KMS-11 (cell line): ENCODE data around the gene CMSS1.
"Not testable (repeated sequence)": the region's sequence is repeated elsewhere in the genome, so short reads cannot be mapped to it uniquely, and the experiment has no call there.

Experiments used
- H2AFZ ChIP-seq: fragments of 200-600 bp; sonication (generic); 2 replicates; pipeline ENCODE4 v1.6.1; 2016; ENCODE audit warnings: antibody characterized with exemption, mixed run types, low read depth
- H3K27ac ChIP-seq: fragments of 200-600 bp; sonication (generic); 2 replicates; pipeline ENCODE4 v1.6.1; 2016; ENCODE audit warnings: mild to moderate bottlenecking, mixed run types
- H3K27me3 ChIP-seq: fragments of 200-600 bp; sonication (generic); 2 replicates; pipeline ENCODE4 v1.6.1; 2017; ENCODE audit warnings: mild to moderate bottlenecking, low read depth, mixed run types, moderate library complexity; ENCODE audit not compliant: insufficient read depth
- H3K36me3 ChIP-seq: fragments of 200-600 bp; sonication (generic); 2 replicates; pipeline ENCODE4 v1.6.1; 2017; ENCODE audit warnings: mild to moderate bottlenecking, mixed run types; ENCODE audit not compliant: insufficient read depth
- H3K4me1 ChIP-seq: fragments of 200-600 bp; sonication (generic); 2 replicates; pipeline ENCODE4 v1.6.1; 2016; ENCODE audit warnings: mild to moderate bottlenecking, low read depth, mixed run types; ENCODE audit not compliant: poor library complexity, severe bottlenecking
- H3K4me2 ChIP-seq: fragments of 200-600 bp; sonication (generic); 2 replicates; pipeline ENCODE4 v1.7.0; 2016; ENCODE audit warnings: mild to moderate bottlenecking, mixed run types
- H3K4me3 ChIP-seq: fragments of 200-600 bp; sonication (generic); IDR thresholded peaks from 2 replicates; pipeline ENCODE4 v1.6.1; 2017; ENCODE audit warnings: low read depth, low read length, mixed read lengths; ENCODE audit not compliant: insufficient read depth
- H3K79me2 ChIP-seq: fragments of 200-600 bp; sonication (generic); 2 replicates; pipeline ENCODE4 v1.6.1; 2016; ENCODE audit warnings: low read depth, mixed run types; ENCODE audit not compliant: insufficient read depth
- H3K9ac ChIP-seq: fragments of 200-600 bp; sonication (generic); 2 replicates; pipeline ENCODE4 v1.6.1; 2016; ENCODE audit warnings: mild to moderate bottlenecking, mixed run types
- H4K20me1 ChIP-seq: fragments of 200-600 bp; sonication (generic); 2 replicates; pipeline ENCODE4 v1.6.1; 2016; ENCODE audit warnings: mild to moderate bottlenecking, mixed run types; ENCODE audit not compliant: insufficient read depth
- TF ChIP-seq, protein P1 (sequence below): fragments of 200-600 bp; sonication (generic); conservative IDR thresholded peaks from 2 replicates; pipeline ENCODE4 v1.6.1; 2017; ENCODE audit warnings: low read depth, mild to moderate bottlenecking, antibody characterized with exemption, low read length, moderate library complexity, mixed read lengths

Gene CMSS1

DNA sequence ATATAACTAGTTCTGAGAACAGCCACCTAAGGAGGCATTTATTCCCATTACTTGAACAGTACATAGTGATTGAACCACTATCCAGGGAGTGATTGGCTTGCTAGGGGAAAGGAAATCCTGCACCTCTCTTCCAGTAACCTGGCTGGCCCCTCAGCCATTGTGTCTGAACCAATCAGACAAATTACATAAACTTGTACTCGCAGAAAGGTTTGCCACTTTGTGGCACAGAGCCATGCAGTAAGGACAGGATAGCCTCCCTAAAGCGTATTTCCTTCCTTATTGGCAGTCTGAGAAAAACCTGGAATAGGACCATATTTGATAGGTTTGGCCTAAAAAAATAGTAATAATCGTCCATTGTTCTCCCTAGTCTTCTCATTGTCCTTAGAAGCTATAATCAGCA is 19.0 kb downstream of the CMSS1 start:
- no peaks in the 10 kb centered on the region for H4K20me1 ChIP-seq
- TF ChIP-seq, protein P1, sequence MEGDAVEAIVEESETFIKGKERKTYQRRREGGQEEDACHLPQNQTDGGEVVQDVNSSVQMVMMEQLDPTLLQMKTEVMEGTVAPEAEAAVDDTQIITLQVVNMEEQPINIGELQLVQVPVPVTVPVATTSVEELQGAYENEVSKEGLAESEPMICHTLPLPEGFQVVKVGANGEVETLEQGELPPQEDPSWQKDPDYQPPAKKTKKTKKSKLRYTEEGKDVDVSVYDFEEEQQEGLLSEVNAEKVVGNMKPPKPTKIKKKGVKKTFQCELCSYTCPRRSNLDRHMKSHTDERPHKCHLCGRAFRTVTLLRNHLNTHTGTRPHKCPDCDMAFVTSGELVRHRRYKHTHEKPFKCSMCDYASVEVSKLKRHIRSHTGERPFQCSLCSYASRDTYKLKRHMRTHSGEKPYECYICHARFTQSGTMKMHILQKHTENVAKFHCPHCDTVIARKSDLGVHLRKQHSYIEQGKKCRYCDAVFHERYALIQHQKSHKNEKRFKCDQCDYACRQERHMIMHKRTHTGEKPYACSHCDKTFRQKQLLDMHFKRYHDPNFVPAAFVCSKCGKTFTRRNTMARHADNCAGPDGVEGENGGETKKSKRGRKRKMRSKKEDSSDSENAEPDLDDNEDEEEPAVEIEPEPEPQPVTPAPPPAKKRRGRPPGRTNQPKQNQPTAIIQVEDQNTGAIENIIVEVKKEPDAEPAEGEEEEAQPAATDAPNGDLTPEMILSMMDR = no peak
- H3K4me3 ChIP-seq = no peak overlapping the region
- no peaks in the 10 kb centered on the region for H3K36me3 ChIP-seq
- no peaks in the 10 kb centered on the region for H3K27me3 ChIP-seq
- peaks cover 18% of the 10 kb centered on the region; the same call in 1 of the 2 replicates for H3K79me2 ChIP-seq
- no peak overlapping the region for H2AFZ ChIP-seq
- H3K4me1 ChIP-seq = peaks cover 2% of the 10 kb centered on the region
- no peak overlapping the region for H3K27ac ChIP-seq
- no peak overlapping the region for H3K4me2 ChIP-seq
- H3K9ac ChIP-seq = no peak overlapping the region

DNA sequence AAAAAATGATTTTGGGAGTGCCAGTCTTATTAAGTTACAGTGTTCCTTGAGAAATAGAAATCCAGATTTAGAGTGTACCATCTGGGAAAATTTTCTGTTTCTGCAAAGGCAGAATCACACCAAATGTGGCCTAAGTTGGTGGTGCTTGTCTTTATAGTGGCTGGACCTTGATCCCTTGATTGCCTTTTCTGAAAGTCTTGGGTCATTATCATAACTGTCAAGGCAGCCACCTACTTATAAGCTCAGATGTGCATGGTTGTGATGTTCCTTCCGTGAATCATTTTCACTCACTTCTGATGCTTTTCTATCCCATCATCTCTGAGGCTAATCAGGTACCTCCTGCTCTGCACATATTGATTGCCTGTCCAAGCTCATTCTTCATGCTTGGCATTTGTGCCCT is 20.1 kb downstream of the CMSS1 start:
- TF ChIP-seq, protein P1 = no peak
- H3K4me2 ChIP-seq = no peak overlapping the region
- H3K27me3 ChIP-seq = no peaks in the 10 kb centered on the region
- H4K20me1 ChIP-seq = no peaks in the 10 kb centered on the region
- no peaks in the 10 kb centered on the region for H3K36me3 ChIP-seq
- no peak overlapping the region for H2AFZ ChIP-seq
- H3K4me3 ChIP-seq = no peak overlapping the region
- no peaks in the 10 kb centered on the region for H3K4me1 ChIP-seq
- H3K79me2 ChIP-seq = peaks cover 18% of the 10 kb centered on the region; the same call in 1 of the 2 replicates
- no peak overlapping the region for H3K27ac ChIP-seq
- H3K9ac ChIP-seq = no peak overlapping the region

DNA sequence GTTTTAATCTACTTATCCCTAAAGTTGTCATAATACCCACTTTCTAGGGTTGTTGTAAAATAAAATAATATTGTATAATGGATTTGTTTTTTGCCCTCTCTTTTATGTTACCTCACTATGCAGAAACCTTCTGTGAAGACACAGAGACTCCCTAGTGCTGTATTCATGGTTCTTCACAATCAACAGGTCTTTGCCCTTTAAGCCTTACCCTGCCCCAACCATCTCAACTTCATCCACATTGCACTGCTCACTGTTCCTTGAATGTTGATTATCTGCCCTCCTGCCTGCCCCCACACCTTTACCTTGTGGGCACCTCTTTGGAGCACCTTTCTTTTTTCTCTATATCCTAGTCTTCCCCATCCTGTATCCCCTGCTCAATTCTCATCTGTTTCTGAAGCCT is 21.1 kb downstream of the CMSS1 start:
- Histone ChIP-seq H3K4me1 (peaks cover 9% of the 10 kb centered on the region), H4K20me1 (no peaks in the 10 kb centered on the region), H3K36me3 (no peaks in the 10 kb centered on the region), H3K4me2 (no peak overlapping the region), H3K27ac (no peak overlapping the region), H3K27me3 (no peaks in the 10 kb centered on the region), H3K9ac (no peak overlapping the region), H3K79me2 (peaks cover 18% of the 10 kb centered on the region; the same call in 1 of the 2 replicates), H2AFZ (no peak overlapping the region), H3K4me3 (no peak overlapping the region)
- TF ChIP-seq, protein P1 = no peak

DNA sequence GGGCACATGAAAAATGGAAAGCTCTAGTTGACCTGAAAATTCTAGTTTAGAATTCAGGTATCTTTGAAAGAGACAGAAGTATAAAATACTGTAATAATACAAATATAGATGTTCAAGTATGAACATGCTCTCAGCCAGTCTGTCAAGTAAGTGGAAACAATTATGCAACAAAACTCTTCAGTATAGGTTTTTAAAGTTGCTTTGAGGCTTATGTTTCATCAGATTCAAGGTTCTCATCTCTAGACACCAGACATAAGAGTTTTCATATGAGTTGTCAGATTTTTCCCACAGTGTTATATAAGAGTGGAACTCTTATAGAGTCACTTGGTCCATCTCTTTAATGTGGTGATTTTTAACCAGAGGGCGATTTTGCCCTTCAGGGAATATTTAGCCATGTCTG is 22.0 kb downstream of the CMSS1 start:
- H3K27ac ChIP-seq = no peak overlapping the region
- no peaks in the 10 kb centered on the region; the same call in 1 of the 2 replicates for H4K20me1 ChIP-seq
- H3K9ac ChIP-seq = no peak overlapping the region
- H2AFZ ChIP-seq = no peak overlapping the region
- H3K4me2 ChIP-seq = no peak overlapping the region
- H3K27me3 ChIP-seq = no peaks in the 10 kb centered on the region
- H3K79me2 ChIP-seq = peaks cover 13% of the 10 kb centered on the region; the same call in 1 of the 2 replicates
- H3K4me1 ChIP-seq = peaks cover 14% of the 10 kb centered on the region
- no peaks in the 10 kb centered on the region for H3K36me3 ChIP-seq
- TF ChIP-seq, protein P1 = no peak
- H3K4me3 ChIP-seq = no peak overlapping the region

DNA sequence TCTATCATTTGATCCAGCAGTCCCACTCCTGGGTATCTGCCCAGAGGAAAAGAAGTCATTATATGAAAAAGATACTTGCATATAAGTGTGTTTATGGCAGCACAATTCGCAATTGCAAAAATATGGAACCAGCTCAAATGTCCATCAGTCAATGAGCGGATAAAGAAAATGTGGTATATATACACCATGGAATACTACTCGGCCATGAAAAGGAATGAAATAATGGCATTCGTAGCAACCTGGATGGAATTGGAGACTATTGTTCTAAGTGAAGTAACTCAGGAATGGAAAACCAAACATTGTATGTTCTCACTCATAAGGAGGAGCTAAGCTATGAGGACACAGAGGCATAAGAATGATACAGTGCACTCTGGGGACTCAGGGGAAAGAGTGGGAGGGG is 24.3 kb downstream of the CMSS1 start:
- H4K20me1 ChIP-seq = not testable (repeated sequence)

More for the DNA sequence above, 24.3 kb downstream of the CMSS1 start:
- H2AFZ ChIP-seq, H3K79me2 ChIP-seq, H3K36me3 ChIP-seq, H3K27ac ChIP-seq, H3K9ac ChIP-seq, H3K27me3 ChIP-seq, H3K4me2 ChIP-seq, H3K4me3 ChIP-seq: not testable (repeated sequence)
- H3K4me1 ChIP-seq = peaks cover 17% of the 10 kb centered on the region
